WTC11 (cell line): ENCODE results near the gene RAD23B. TPM values are rescaled to one million over a fixed set of nuclear protein-coding genes. Genes with fewer than 3 reads are reported as not detected.

Experiments used
- ATAC-seq: fragments of 200-7000 bp; cut with Tn5 transposase; 2 replicates; pipeline ENCODE4 v1.10.0; 2021; ENCODE audit warnings: mild to moderate bottlenecking, moderate library complexity
- CTCF ChIA-PET: fragments of 300-600 bp; sonication (Branson Sonifier 250); formaldehyde crosslinking; loops from one replicate; lab custom pipeline; 2021; ENCODE audit warnings: antibody characterized with exemption; lab: Charles Lee
- POLR2A ChIA-PET: fragments of 350-600 bp; sonication (Branson Sonifier 250); formaldehyde crosslinking; loops from one replicate; lab custom pipeline; 2021; ENCODE audit warnings: antibody characterized with exemption; lab: Charles Lee
- DNase-seq: peaks from one replicate; pipeline ENCODE4 v3.0.0; 2021; ENCODE audit warnings: low spot score
- H3K27ac Mint-ChIP-seq: 2 replicates; pipeline ENCODE4 v1.8.0; 2021; ENCODE audit warnings: mixed read lengths
- H3K27me3 Mint-ChIP-seq: 2 replicates; pipeline ENCODE4 v1.8.0; 2021; ENCODE audit warnings: low read depth, mild to moderate bottlenecking, moderate library complexity, mixed read lengths
- H3K36me3 Mint-ChIP-seq: 2 replicates; pipeline ENCODE4 v1.8.0; 2021; ENCODE audit warnings: mixed read lengths
- H3K4me1 Mint-ChIP-seq: 2 replicates; pipeline ENCODE4 v1.8.0; 2022; ENCODE audit warnings: mixed read lengths
- H3K4me3 Mint-ChIP-seq: 2 replicates; pipeline ENCODE4 v1.8.0; 2021; ENCODE audit warnings: mild to moderate bottlenecking, moderate library complexity, mixed read lengths
- H3K9me3 Mint-ChIP-seq: 2 replicates; pipeline ENCODE4 v1.8.0; 2021; ENCODE audit warnings: mixed read lengths
- AR ChIP-seq: fragments of 250-450 bp; sonication (Bioruptor Pico); IDR thresholded peaks from 2 replicates; pipeline ENCODE4 v1.9.0; 2021; ENCODE audit warnings: mild to moderate bottlenecking
- CBFB ChIP-seq: sonication (generic); formaldehyde crosslinking; IDR thresholded peaks from 2 replicates; pipeline ENCODE4 v1.8.1; 2022; ENCODE audit warnings: mild to moderate bottlenecking, low read depth, missing genetic modification reagents
- CREB1 ChIP-seq: sonication (generic); formaldehyde crosslinking; IDR thresholded peaks from 2 replicates; pipeline ENCODE4 v1.8.0; 2023; ENCODE audit warnings: mild to moderate bottlenecking, missing genetic modification reagents
- ERG ChIP-seq: fragments of 250-450 bp; sonication (Bioruptor Pico); IDR thresholded peaks from 2 replicates; pipeline ENCODE4 v1.8.0; 2021; ENCODE audit warnings: mild to moderate bottlenecking
- GTF2I ChIP-seq: fragments of 250-450 bp; sonication (Bioruptor Pico); conservative IDR thresholded peaks from 2 replicates; pipeline ENCODE4 v1.4.0; 2021; ENCODE audit warnings: mild to moderate bottlenecking
- KAT7 ChIP-seq: sonication (generic); formaldehyde crosslinking; IDR thresholded peaks from 2 replicates; pipeline ENCODE4 v1.8.1; 2023; ENCODE audit warnings: missing genetic modification reagents, mild to moderate bottlenecking, borderline replicate concordance
- NR1H2 ChIP-seq: sonication (generic); formaldehyde crosslinking; IDR thresholded peaks from 2 replicates; pipeline ENCODE4 v1.9.0; 2021; ENCODE audit warnings: mild to moderate bottlenecking, moderate library complexity, missing genetic modification reagents
- PRRX2 ChIP-seq: fragments of 250-450 bp; sonication (Bioruptor Pico); IDR thresholded peaks from 2 replicates; pipeline ENCODE4 v1.8.0; 2021; ENCODE audit warnings: mild to moderate bottlenecking
- RORB ChIP-seq: fragments of 250-450 bp; sonication (Bioruptor Pico); IDR thresholded peaks from 2 replicates; pipeline ENCODE4 v1.9.0; 2021; ENCODE audit warnings: mild to moderate bottlenecking
- SMAD4 ChIP-seq: sonication (generic); formaldehyde crosslinking; IDR thresholded peaks from 2 replicates; pipeline ENCODE4 v1.8.0; 2022; ENCODE audit warnings: mild to moderate bottlenecking, missing genetic modification reagents
- SOX15 ChIP-seq: fragments of 250-450 bp; sonication (Bioruptor Pico); IDR thresholded peaks from 2 replicates; pipeline ENCODE4 v1.9.0; 2021; ENCODE audit warnings: mild to moderate bottlenecking
- TEAD1 ChIP-seq: sonication (generic); formaldehyde crosslinking; IDR thresholded peaks from 2 replicates; pipeline ENCODE4 v1.8.0; 2022; ENCODE audit warnings: mild to moderate bottlenecking, missing genetic modification reagents
- TP53 ChIP-seq: sonication (generic); formaldehyde crosslinking; IDR thresholded peaks from 2 replicates; pipeline ENCODE4 v1.8.1; 2023; ENCODE audit warnings: mild to moderate bottlenecking, missing genetic modification reagents
- USF2 ChIP-seq: sonication (generic); formaldehyde crosslinking; IDR thresholded peaks from 2 replicates; pipeline ENCODE4 v1.8.1; 2023; ENCODE audit warnings: mild to moderate bottlenecking, missing genetic modification reagents, moderate library complexity
- ZNF232 ChIP-seq: sonication (generic); formaldehyde crosslinking; IDR thresholded peaks from 2 replicates; pipeline ENCODE4 v1.8.0; 2022; ENCODE audit warnings: mild to moderate bottlenecking, missing genetic modification reagents
- ZSCAN18 ChIP-seq: fragments of 250-450 bp; sonication (Bioruptor Pico); IDR thresholded peaks from 2 replicates; pipeline ENCODE4 v2.1.2; 2022; ENCODE audit warnings: mild to moderate bottlenecking, moderate library complexity
- total RNA-seq: library from RNA; stranded (reverse); gene quantifications from 3 replicates; pipeline ENCODE4 v1.2.3, GENCODE V29; 2021
- TF ChIP-seq, protein P1 (sequence below): fragments of 250-450 bp; sonication (Bioruptor Pico); conservative IDR thresholded peaks from 2 replicates; pipeline ENCODE4 v1.9.0; 2021; ENCODE audit warnings: mild to moderate bottlenecking
- TF ChIP-seq, protein P2 (sequence below): sonication (generic); formaldehyde crosslinking; IDR thresholded peaks from 2 replicates; pipeline ENCODE4 v1.8.0; 2022; ENCODE audit warnings: mild to moderate bottlenecking, missing genetic modification reagents
- TF ChIP-seq, protein P3 (sequence below): sonication (generic); formaldehyde crosslinking; IDR thresholded peaks from 2 replicates; pipeline ENCODE4 v1.8.1; 2023; ENCODE audit warnings: mild to moderate bottlenecking, missing genetic modification reagents
- TF ChIP-seq, protein P4 (sequence below): sonication (generic); formaldehyde crosslinking; IDR thresholded peaks from 2 replicates; pipeline ENCODE4 v1.8.0; 2023; ENCODE audit warnings: mild to moderate bottlenecking, missing genetic modification reagents
- TF ChIP-seq, protein P5 (sequence below): sonication (generic); formaldehyde crosslinking; IDR thresholded peaks from 2 replicates; pipeline ENCODE4 v1.8.0; 2023; ENCODE audit warnings: missing genetic modification reagents

RAD23B gene
- total RNA-seq, 1 experiment from 2014 or later, result 150 TPM

GRCh38 chr9:107367727-107368502 lies 84.8 kb downstream of the RAD23B start (continued):
- TF ChIP-seq, protein P1, sequence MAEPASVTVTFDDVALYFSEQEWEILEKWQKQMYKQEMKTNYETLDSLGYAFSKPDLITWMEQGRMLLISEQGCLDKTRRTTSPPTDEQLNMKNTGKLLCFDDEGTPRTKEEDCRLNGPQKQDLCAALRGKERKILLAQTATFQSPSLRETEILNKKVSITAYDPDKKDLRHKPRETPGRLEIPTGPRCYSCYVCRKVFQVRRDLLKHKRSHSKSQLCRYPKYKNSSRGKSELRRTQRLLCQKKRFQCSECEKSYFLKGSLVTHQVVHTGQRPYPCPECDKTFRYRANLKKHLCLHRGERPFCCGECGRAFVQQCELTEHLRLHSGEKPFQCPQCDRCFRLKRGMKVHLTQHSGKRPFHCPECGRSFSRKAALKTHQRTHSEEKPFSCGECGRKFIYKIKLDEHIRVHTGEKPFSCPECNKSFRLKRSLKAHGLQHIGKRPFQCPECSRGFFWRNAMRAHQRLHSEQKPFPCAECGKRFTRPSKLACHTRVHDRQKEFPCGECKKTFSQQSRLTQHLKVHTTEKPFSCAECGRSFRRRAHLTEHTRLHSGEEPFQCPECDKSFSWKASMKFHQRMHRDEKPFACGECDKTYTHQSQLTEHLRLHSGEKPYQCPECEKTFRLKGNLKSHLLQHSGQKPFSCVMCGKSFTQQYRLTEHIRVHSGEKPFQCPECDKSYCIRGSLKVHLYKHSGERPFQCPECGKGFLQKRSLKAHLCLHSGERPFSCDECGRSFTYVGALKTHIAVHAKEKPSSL (CRISPR knock-in tag), result no peak
- TF ChIP-seq TP53 (CRISPR knock-in tag) (no peak), ERG (no peak), RORB (CRISPR knock-in tag) (no peak), USF2 (CRISPR knock-in tag) (no peak), CBFB (CRISPR knock-in tag) (no peak), CREB1 (CRISPR knock-in tag) (no peak), ZSCAN18 (no peak), AR (CRISPR knock-in tag) (no peak), PRRX2 (CRISPR knock-in tag) (no peak), ZNF232 (no peak)
- TF ChIP-seq, protein P2, sequence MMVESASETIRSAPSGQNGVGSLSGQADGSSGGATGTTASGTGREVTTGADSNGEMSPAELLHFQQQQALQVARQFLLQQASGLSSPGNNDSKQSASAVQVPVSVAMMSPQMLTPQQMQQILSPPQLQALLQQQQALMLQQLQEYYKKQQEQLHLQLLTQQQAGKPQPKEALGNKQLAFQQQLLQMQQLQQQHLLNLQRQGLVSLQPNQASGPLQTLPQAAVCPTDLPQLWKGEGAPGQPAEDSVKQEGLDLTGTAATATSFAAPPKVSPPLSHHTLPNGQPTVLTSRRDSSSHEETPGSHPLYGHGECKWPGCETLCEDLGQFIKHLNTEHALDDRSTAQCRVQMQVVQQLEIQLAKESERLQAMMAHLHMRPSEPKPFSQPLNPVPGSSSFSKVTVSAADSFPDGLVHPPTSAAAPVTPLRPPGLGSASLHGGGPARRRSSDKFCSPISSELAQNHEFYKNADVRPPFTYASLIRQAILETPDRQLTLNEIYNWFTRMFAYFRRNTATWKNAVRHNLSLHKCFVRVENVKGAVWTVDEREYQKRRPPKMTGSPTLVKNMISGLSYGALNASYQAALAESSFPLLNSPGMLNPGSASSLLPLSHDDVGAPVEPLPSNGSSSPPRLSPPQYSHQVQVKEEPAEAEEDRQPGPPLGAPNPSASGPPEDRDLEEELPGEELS (CRISPR knock-in tag), result no peak
- TF ChIP-seq, all 79 proteins: peak for 0

DNA sequence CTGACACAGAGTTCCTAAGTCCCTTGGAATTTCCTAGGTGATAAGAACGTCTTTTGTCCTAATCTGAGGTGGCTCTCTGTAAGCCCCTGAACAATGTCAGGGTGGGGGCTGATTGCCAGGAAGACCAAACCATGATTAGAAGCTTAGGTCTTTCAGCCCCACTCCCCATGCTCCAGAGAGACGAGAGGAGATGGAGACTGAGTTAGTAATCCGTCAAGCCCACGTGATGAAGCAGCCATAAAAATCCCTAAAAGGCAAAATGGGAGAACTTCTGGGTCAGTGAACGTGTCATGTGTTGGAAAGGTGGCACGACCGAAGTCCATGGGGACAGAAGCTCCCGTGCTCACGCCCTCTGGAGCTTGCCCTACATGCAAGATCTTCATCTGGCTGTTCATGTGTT lies 85.6 kb downstream of the RAD23B start:
- CTCF ChIA-PET, result interaction anchor here (1.5 kb wide), 1 partner anchor 27 kb away, joined by 3 read pairs; no protein-coding TSS in a partner anchor
- Mint-ChIP-seq H3K9me3 (no peaks in the 10 kb centered on the region), H3K27ac (no peak overlapping the region), H3K4me3 (no peak overlapping the region), H3K4me1 (peaks cover 3% of the 10 kb centered on the region), H3K27me3 (no peaks in the 10 kb centered on the region), H3K36me3 (no peaks in the 10 kb centered on the region)
- POLR2A ChIA-PET, result no interaction called here
- ATAC-seq (no peak), DNase-seq (no peak)
- no peak for TF ChIP-seq KAT7 (CRISPR knock-in tag)
- TF ChIP-seq SMAD4, result no peak
- no peak for TF ChIP-seq TEAD1
- TF ChIP-seq, protein P3, sequence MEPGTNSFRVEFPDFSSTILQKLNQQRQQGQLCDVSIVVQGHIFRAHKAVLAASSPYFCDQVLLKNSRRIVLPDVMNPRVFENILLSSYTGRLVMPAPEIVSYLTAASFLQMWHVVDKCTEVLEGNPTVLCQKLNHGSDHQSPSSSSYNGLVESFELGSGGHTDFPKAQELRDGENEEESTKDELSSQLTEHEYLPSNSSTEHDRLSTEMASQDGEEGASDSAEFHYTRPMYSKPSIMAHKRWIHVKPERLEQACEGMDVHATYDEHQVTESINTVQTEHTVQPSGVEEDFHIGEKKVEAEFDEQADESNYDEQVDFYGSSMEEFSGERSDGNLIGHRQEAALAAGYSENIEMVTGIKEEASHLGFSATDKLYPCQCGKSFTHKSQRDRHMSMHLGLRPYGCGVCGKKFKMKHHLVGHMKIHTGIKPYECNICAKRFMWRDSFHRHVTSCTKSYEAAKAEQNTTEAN (CRISPR knock-in tag), result no peak
- no peak for TF ChIP-seq SOX15 (CRISPR knock-in tag)
- no peak for TF ChIP-seq NR1H2 (CRISPR knock-in tag)
- TF ChIP-seq, protein P4, sequence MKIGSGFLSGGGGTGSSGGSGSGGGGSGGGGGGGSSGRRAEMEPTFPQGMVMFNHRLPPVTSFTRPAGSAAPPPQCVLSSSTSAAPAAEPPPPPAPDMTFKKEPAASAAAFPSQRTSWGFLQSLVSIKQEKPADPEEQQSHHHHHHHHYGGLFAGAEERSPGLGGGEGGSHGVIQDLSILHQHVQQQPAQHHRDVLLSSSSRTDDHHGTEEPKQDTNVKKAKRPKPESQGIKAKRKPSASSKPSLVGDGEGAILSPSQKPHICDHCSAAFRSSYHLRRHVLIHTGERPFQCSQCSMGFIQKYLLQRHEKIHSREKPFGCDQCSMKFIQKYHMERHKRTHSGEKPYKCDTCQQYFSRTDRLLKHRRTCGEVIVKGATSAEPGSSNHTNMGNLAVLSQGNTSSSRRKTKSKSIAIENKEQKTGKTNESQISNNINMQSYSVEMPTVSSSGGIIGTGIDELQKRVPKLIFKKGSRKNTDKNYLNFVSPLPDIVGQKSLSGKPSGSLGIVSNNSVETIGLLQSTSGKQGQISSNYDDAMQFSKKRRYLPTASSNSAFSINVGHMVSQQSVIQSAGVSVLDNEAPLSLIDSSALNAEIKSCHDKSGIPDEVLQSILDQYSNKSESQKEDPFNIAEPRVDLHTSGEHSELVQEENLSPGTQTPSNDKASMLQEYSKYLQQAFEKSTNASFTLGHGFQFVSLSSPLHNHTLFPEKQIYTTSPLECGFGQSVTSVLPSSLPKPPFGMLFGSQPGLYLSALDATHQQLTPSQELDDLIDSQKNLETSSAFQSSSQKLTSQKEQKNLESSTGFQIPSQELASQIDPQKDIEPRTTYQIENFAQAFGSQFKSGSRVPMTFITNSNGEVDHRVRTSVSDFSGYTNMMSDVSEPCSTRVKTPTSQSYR (CRISPR knock-in tag), result no peak
- TF ChIP-seq, protein P5, sequence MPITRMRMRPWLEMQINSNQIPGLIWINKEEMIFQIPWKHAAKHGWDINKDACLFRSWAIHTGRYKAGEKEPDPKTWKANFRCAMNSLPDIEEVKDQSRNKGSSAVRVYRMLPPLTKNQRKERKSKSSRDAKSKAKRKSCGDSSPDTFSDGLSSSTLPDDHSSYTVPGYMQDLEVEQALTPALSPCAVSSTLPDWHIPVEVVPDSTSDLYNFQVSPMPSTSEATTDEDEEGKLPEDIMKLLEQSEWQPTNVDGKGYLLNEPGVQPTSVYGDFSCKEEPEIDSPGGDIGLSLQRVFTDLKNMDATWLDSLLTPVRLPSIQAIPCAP (CRISPR knock-in tag), result no peak
- TF ChIP-seq GTF2I (CRISPR knock-in tag), result no peak
